Body of pancreas (tissue), 4 donors: ENCODE data around the gene PYM1. TPM values are rescaled to one million over a fixed set of nuclear protein-coding genes. Genes with fewer than 3 reads are reported as not detected.

Experiments used
- ATAC-seq: fragments of 150-250 bp; one replicate; pipeline ENCODE4 v1.9.1; 2016
- DNase-seq, 4 donors: peaks; one replicate each; pipeline ENCODE4 v3.0.0-alpha.2; 2019
- H3K27ac ChIP-seq, 4 donors: fragments of 200-600 bp; sonication (generic); 1 replicate in 3 of 4; 2 replicates in 1 of 4; pipeline versions ENCODE4 v1.5.1 to v1.6.1; 2016 to 2019; ENCODE audit warnings: mild to moderate bottlenecking in 1 of 4, mixed read lengths in 1 of 4, moderate library complexity in 1 of 4
- H3K27me3 ChIP-seq, 2 donors: fragments of 200-600 bp; sonication (generic); one replicate each; pipeline ENCODE4 v1.6.0; 2016; ENCODE audit warnings: mild to moderate bottlenecking in 1 of 2
- H3K36me3 ChIP-seq, 2 donors: fragments of 200-600 bp; sonication (generic); replicated peaks in 1 of 2; 2 replicates each; pipeline ENCODE4 v1.5.1; 2016; ENCODE audit warnings: low read depth in 2 of 2; ENCODE audit not compliant: insufficient read depth in 1 of 2
- H3K4me1 ChIP-seq: fragments of 200-600 bp; sonication (generic); one replicate; pipeline ENCODE4 v1.6.0; 2016
- H3K4me3 ChIP-seq, 2 donors: fragments of 200-600 bp; sonication (generic); 1 replicate in 1 of 2; 2 replicates in 1 of 2; pipeline ENCODE4 v1.5.1; 2016 to 2019
- H3K9me3 ChIP-seq, 3 donors: fragments of 200-600 bp; sonication (generic); 1 replicate in 2 of 3; 2 replicates in 1 of 3; pipeline ENCODE4 v1.5.1; 2016
- CTCF ChIP-seq, 7 experiments: fragments of 450-650 bp in 4 of 7; fragments of 200-600 bp in 3 of 7; sonication (generic) in 3 of 7; IDR thresholded peaks; one replicate each; pipeline ENCODE4 v1.5.1; 2016 to 2019; ENCODE audit warnings: antibody characterized with exemption in 7 of 7
- POLR2A ChIP-seq, 3 donors: fragments of 450-650 bp; IDR thresholded peaks; one replicate each; pipeline ENCODE4 v1.6.1; 2016; ENCODE audit warnings: antibody characterized with exemption in 3 of 3, mild to moderate bottlenecking in 2 of 3
- WGBS, 2 donors: methylation state at CpG; one replicate each; pipeline ENCODE4 v1.1.5; 2017; 5-methylcytosine and 5-hydroxymethylcytosine counted together
- intact Hi-C: fragments of 100-400 bp; cut with DNase I; formaldehyde crosslinking; loops from one replicate; pipeline ENCODE4 v1.15.1; 2023
- total RNA-seq, 2 donors: library from RNA; depleted of rRNA; stranded (reverse); fragments of >200 nt; gene quantifications; one replicate each; pipeline ENCODE4 v1.1.0, GENCODE V29; 2016

Gene PYM1
- total RNA-seq, 2 donors from 2014 or later: 21.5 to 26.0 TPM

GRCh38 chr12:55972456-55972855 is 44.8 kb upstream of the PYM1 start:
- intact Hi-C loops: no loop called here
- DNase-seq: no peak
- H3K9me3 ChIP-seq: no peaks in the 10 kb centered on the region
- peaks cover 0 to under 1% of the 10 kb centered on the region in 2 donors for H3K36me3 ChIP-seq
- 0 to 9% methylated on average over 1 of the region's 1 CpG for WGBS, 2 donors
- H3K4me1 ChIP-seq: peaks cover 30% of the 10 kb centered on the region
- TF ChIP-seq POLR2A (IDR thresholded peaks at IDR 0.05) (no peak), CTCF (IDR thresholded peaks at IDR 0.05) (no peak)
- no peaks in the 10 kb centered on the region for H3K27me3 ChIP-seq
- peak overlapping the region in 1 of 2 donors; percentile 15 for H3K4me3 ChIP-seq
- ATAC-seq: no peak
- H3K27ac ChIP-seq: peak overlapping the region; percentile 77 to 95 (median 84)

- DNase-seq: peak in 1 of 4 donors; percentile 12
- no peak overlapping the region for H3K4me3 ChIP-seq
- intact Hi-C loops: no loop called here
- no peaks in the 10 kb centered on the region for H3K36me3 ChIP-seq
- no peak for ATAC-seq
- no peaks in the 10 kb centered on the region for H3K27me3 ChIP-seq
- no peaks in the 10 kb centered on the region for H3K9me3 ChIP-seq
- TF ChIP-seq POLR2A (IDR thresholded peaks at IDR 0.05): no peak
- TF ChIP-seq CTCF (IDR thresholded peaks at IDR 0.05): no peak
- 42 to 60% methylated on average over 3 of the region's 3 CpGs for WGBS, 2 donors
- H3K4me1 ChIP-seq: peaks cover 35% of the 10 kb centered on the region
- H3K27ac ChIP-seq: peak overlapping the region in 3 of 4 donors; percentile 78 to 95 (median 89)
These were observed 44.3 kb upstream of the PYM1 start for GRCh38 chr12:55972042-55972441.

GRCh38 chr12:55970775-55971174 is 43.1 kb upstream of the PYM1 start:
- ATAC-seq: no peak
- no peak for DNase-seq
- Histone ChIP-seq H3K4me1 (peaks cover 35% of the 10 kb centered on the region), H3K4me3 (no peak overlapping the region), H3K36me3 (no peaks in the 10 kb centered on the region), H3K27me3 (no peaks in the 10 kb centered on the region), H3K27ac (no peak overlapping the region), H3K9me3 (no peaks in the 10 kb centered on the region)
- 87 to 96% methylated on average over 7 of the region's 7 CpGs for WGBS, 2 donors
- TF ChIP-seq POLR2A (IDR thresholded peaks at IDR 0.05): no peak
- TF ChIP-seq CTCF (IDR thresholded peaks at IDR 0.05): no peak
- intact Hi-C loops: no loop called here

- Histone ChIP-seq H3K4me3 (no peak overlapping the region), H3K27ac (no peak overlapping the region), H3K36me3 (no peaks in the 10 kb centered on the region), H3K27me3 (no peaks in the 10 kb centered on the region), H3K9me3 (no peaks in the 10 kb centered on the region), H3K4me1 (peaks cover 31% of the 10 kb centered on the region)
- DNase-seq: peak in 1 of 4 donors; percentile 13
- no peak for ATAC-seq
- intact Hi-C loops: no loop called here
- TF ChIP-seq POLR2A (IDR thresholded peaks at IDR 0.05) (no peak), CTCF (IDR thresholded peaks at IDR 0.05) (no peak)
- WGBS, 2 donors: 81 to 88% methylated on average over 4 of the region's 4 CpGs
These were observed 41.7 kb upstream of the PYM1 start for GRCh38 chr12:55969356-55969755.
